ENCODE measurements around the gene REP15. TPM values are rescaled to one million over a fixed set of nuclear protein-coding genes. Genes with fewer than 3 reads are reported as not detected.

REP15 gene
- total and polyA plus RNA-seq, 2 experiments from 2014 or later: 0.38 to 0.89 TPM

GRCh38 chr12:27703720-27704452, 7.6 kb downstream of the REP15 start:
- no peaks in the 10 kb centered on the region for H4K20me1 ChIP-seq (replicated peaks; ENCODE audit: insufficient read depth)
- ATAC-seq (peak; percentile 95), DNase-seq (ENCODE audit: low spot score) (peak; percentile 93)
- no peaks in the 10 kb centered on the region for H3K27me3 ChIP-seq (ENCODE audit: insufficient read depth)
- no peak overlapping the region for H3K4me3 ChIP-seq
- H3K9me2 ChIP-seq (ENCODE audit: insufficient read depth): no peaks in the 10 kb centered on the region
- no peaks in the 10 kb centered on the region for H3K9me3 Mint-ChIP-seq
- H3K4me2 ChIP-seq: no peak overlapping the region
- TF ChIP-seq JUNB (IDR thresholded peaks at IDR 0.05; ENCODE audit: unreplicated experiment) (no peak), CTCF (conservative IDR thresholded peaks at IDR 0.05; ENCODE audit: low read depth in 2 of 2) (peak; percentile 97 to 98)
- H3F3A ChIP-seq (replicated peaks; ENCODE audit: low read depth): no peaks in the 10 kb centered on the region
- H3K4me1 ChIP-seq (ENCODE audit: insufficient read depth): no peaks in the 10 kb centered on the region
- H3K36me3 Mint-ChIP-seq (ENCODE audit: low read depth): no peaks in the 10 kb centered on the region
- no peaks in the 10 kb centered on the region for H3K36me3 ChIP-seq (ENCODE audit: insufficient read depth)
- peak overlapping the region; percentile 62 for H3K27ac Mint-ChIP-seq
- no peaks in the 10 kb centered on the region for H3K79me2 ChIP-seq (replicated peaks; ENCODE audit: insufficient read depth)
- no peaks in the 10 kb centered on the region for H3K4me1 Mint-ChIP-seq
- no peak overlapping the region for H2AFZ ChIP-seq
- no peak overlapping the region for H3K27ac ChIP-seq (ENCODE audit: low read depth)
- no peaks in the 10 kb centered on the region for H3K27me3 Mint-ChIP-seq (ENCODE audit: insufficient read depth, low read depth, poor library complexity)
- no peak overlapping the region for H3K4me3 Mint-ChIP-seq

- H2AFZ ChIP-seq: no peak overlapping the region; the same call in 1 of the 2 replicates
- Mint-ChIP-seq H3K9me3 (no peaks in the 10 kb centered on the region), H3K27me3 (ENCODE audit: insufficient read depth, low read depth, poor library complexity) (no peaks in the 10 kb centered on the region), H3K4me1 (peaks cover under 1% of the 10 kb centered on the region; the same call in 1 of the 3 replicates), H3K27ac (no peak overlapping the region), H3K4me3 (no peak overlapping the region), H3K36me3 (ENCODE audit: low read depth) (no peaks in the 10 kb centered on the region)
- H3F3A ChIP-seq (replicated peaks; ENCODE audit: low read depth): no peaks in the 10 kb centered on the region
- no peak overlapping the region for H3K4me2 ChIP-seq
- H3K4me3 ChIP-seq: no peak overlapping the region
- no peak overlapping the region for H3K27ac ChIP-seq (ENCODE audit: low read depth)
- H3K27me3 ChIP-seq (ENCODE audit: insufficient read depth): no peaks in the 10 kb centered on the region
- H3K79me2 ChIP-seq (replicated peaks; ENCODE audit: insufficient read depth): no peaks in the 10 kb centered on the region
- DNase-seq (ENCODE audit: low spot score) (peak; percentile 77), ATAC-seq (peak; percentile 76)
- peaks cover 6% of the 10 kb centered on the region; the same call in 1 of the 2 replicates for H3K4me1 ChIP-seq (ENCODE audit: insufficient read depth)
- no peaks in the 10 kb centered on the region for H4K20me1 ChIP-seq (replicated peaks; ENCODE audit: insufficient read depth)
- no peaks in the 10 kb centered on the region for H3K36me3 ChIP-seq (ENCODE audit: insufficient read depth)
- TF ChIP-seq CTCF (conservative IDR thresholded peaks at IDR 0.05; ENCODE audit: low read depth in 2 of 2) (peak; percentile 53 to 57), ZNF114 (CRISPR knock-in tag; IDR thresholded peaks at IDR 0.05) (no peak), NANOG (IDR thresholded peaks at IDR 0.05; ENCODE audit: borderline replicate concordance) (no peak)
- H3K9me2 ChIP-seq (ENCODE audit: insufficient read depth): no peaks in the 10 kb centered on the region
These were observed 9.0 kb downstream of the REP15 start for GRCh38 chr12:27705263-27705662.

GRCh38 chr12:27707216-27707615, 11.0 kb downstream of the REP15 start:
- Histone ChIP-seq H3K4me1 (ENCODE audit: insufficient read depth) (peaks cover 11% of the 10 kb centered on the region), H3K4me2 (no peak overlapping the region), H3K27me3 (ENCODE audit: insufficient read depth) (no peaks in the 10 kb centered on the region), H3K79me2 (replicated peaks; ENCODE audit: insufficient read depth) (peaks cover 15% of the 10 kb centered on the region), H3K4me3 (no peak overlapping the region), H3K36me3 (ENCODE audit: insufficient read depth) (no peaks in the 10 kb centered on the region), H3F3A (replicated peaks; ENCODE audit: low read depth) (no peaks in the 10 kb centered on the region), H4K20me1 (replicated peaks; ENCODE audit: insufficient read depth) (no peaks in the 10 kb centered on the region; the same call in 1 of the 2 replicates), H3K27ac (ENCODE audit: low read depth) (no peak overlapping the region), H2AFZ (no peak overlapping the region), H3K9me2 (ENCODE audit: insufficient read depth) (no peaks in the 10 kb centered on the region)
- peaks cover 8% of the 10 kb centered on the region for H3K4me1 Mint-ChIP-seq
- ATAC-seq (no peak), DNase-seq (ENCODE audit: low spot score) (no peak)
- no peak overlapping the region for H3K27ac Mint-ChIP-seq
- H3K36me3 Mint-ChIP-seq (ENCODE audit: low read depth): no peaks in the 10 kb centered on the region
- H3K9me3 Mint-ChIP-seq: no peaks in the 10 kb centered on the region
- no peak overlapping the region for H3K4me3 Mint-ChIP-seq
- H3K27me3 Mint-ChIP-seq (ENCODE audit: insufficient read depth, low read depth, poor library complexity): peaks cover 6% of the 10 kb centered on the region
- TF ChIP-seq ZNF114 (CRISPR knock-in tag; IDR thresholded peaks at IDR 0.05) (no peak), ZNF462 (CRISPR knock-in tag; IDR thresholded peaks at IDR 0.05) (no peak)

Measured in GM23338 (cell line).